Measurements from ENCODE around the gene CLIC4. TPM values are rescaled to one million over a fixed set of nuclear protein-coding genes. Genes with fewer than 3 reads are reported as not detected.

The CLIC4 gene
- total RNA-seq, 6 experiments from 2014 or later: 35.0 to 63.6 (median 44.3) TPM

GRCh38 chr1:24713176-24713575 lies 32.1 kb upstream of the CLIC4 start:
- Histone ChIP-seq H3K36me3 (no peaks in the 10 kb centered on the region), H3K27ac (no peak overlapping the region), H3K4me1 (peaks cover 0 to 15% (median 2%) of the 10 kb centered on the region in 4 donors), H3K9me3 (no peaks in the 10 kb centered on the region), H3K27me3 (no peaks in the 10 kb centered on the region), H3K4me3 (no peak overlapping the region)
- no peak for DNase-seq
- TF ChIP-seq POLR2A (IDR thresholded peaks at IDR 0.05) (no peak), CTCF (IDR thresholded peaks at IDR 0.05) (no peak)
- ATAC-seq: no peak
- intact Hi-C loops (cut with DNase I): no loop called here
- 57% methylated on average over 1 of the region's 4 CpGs for WGBS (ENCODE audit: insufficient coverage, low coverage, low lambda C conversion rate, missing lambda C conversion rate)

GRCh38 chr1:24713736-24714135 lies 31.5 kb upstream of the CLIC4 start:
- H3K27ac ChIP-seq: no peak overlapping the region
- H3K9me3 ChIP-seq: no peaks in the 10 kb centered on the region
- intact Hi-C loops (cut with DNase I): no loop called here
- ATAC-seq (no peak), DNase-seq (no peak)
- no peak overlapping the region for H3K4me3 ChIP-seq
- no peak for TF ChIP-seq POLR2A (IDR thresholded peaks at IDR 0.05)
- no peak for TF ChIP-seq CTCF (IDR thresholded peaks at IDR 0.05)
- no peaks in the 10 kb centered on the region for H3K27me3 ChIP-seq
- WGBS (ENCODE audit: insufficient coverage, low coverage, low lambda C conversion rate, missing lambda C conversion rate): 63% methylated on average over 5 of the region's 5 CpGs
- peaks cover 0 to 20% (median 4%) of the 10 kb centered on the region in 4 donors for H3K4me1 ChIP-seq
- no peaks in the 10 kb centered on the region for H3K36me3 ChIP-seq

- TF ChIP-seq CTCF (IDR thresholded peaks at IDR 0.05) (no peak), POLR2A (IDR thresholded peaks at IDR 0.05) (no peak)
- Histone ChIP-seq H3K4me1 (peaks cover 0 to 23% (median 5%) of the 10 kb centered on the region in 4 donors), H3K4me3 (no peak overlapping the region), H3K9me3 (no peaks in the 10 kb centered on the region), H3K27me3 (no peaks in the 10 kb centered on the region), H3K27ac (no peak overlapping the region), H3K36me3 (no peaks in the 10 kb centered on the region)
- 100% methylated on average over 1 of the region's 8 CpGs for WGBS (ENCODE audit: insufficient coverage, low coverage, low lambda C conversion rate, missing lambda C conversion rate)
- intact Hi-C loops (cut with DNase I): no loop called here
- DNase-seq (no peak), ATAC-seq (no peak)
These were observed 30.3 kb upstream of the CLIC4 start for GRCh38 chr1:24714859-24715520.

GRCh38 chr1:24715658-24716057 lies 29.6 kb upstream of the CLIC4 start:
- no peak for DNase-seq
- Histone ChIP-seq H3K27me3 (no peaks in the 10 kb centered on the region), H3K4me1 (peaks cover 0 to 23% (median 5%) of the 10 kb centered on the region in 4 donors), H3K9me3 (no peaks in the 10 kb centered on the region), H3K27ac (no peak overlapping the region), H3K36me3 (no peaks in the 10 kb centered on the region), H3K4me3 (no peak overlapping the region)
- ATAC-seq: no peak
- no peak for TF ChIP-seq CTCF (IDR thresholded peaks at IDR 0.05)
- intact Hi-C loops (cut with DNase I): no loop called here
- 88% methylated on average over 7 of the region's 7 CpGs for WGBS (ENCODE audit: insufficient coverage, low coverage, low lambda C conversion rate, missing lambda C conversion rate)
